Osteoblast (primary cell): ENCODE data around the gene ADAMTSL1. TPM values are rescaled to one million over a fixed set of nuclear protein-coding genes. Genes with fewer than 3 reads are reported as not detected.

ENCODE experiments used
- DNase-seq: peaks from one replicate; pipeline ENCODE4 v3.0.0; 2011; ENCODE audit warnings: low spot score, mixed read lengths; ENCODE audit not compliant: insufficient read length; ENCODE audit errors: missing footprints
- H2AFZ ChIP-seq: 2 replicates; pipeline ENCODE4 v1.6.0; 2011; ENCODE audit warnings: mild to moderate bottlenecking, low read length
- H3K27ac ChIP-seq: 2 replicates; pipeline ENCODE4 v1.5.1; 2011; ENCODE audit warnings: mild to moderate bottlenecking, low read depth, low read length, moderate library complexity
- H3K27me3 ChIP-seq: 2 replicates; pipeline ENCODE4 v1.6.0; 2012; ENCODE audit warnings: mild to moderate bottlenecking, control low read depth, inconsistent platforms, low read length, moderate library complexity; ENCODE audit not compliant: insufficient read depth
- H3K36me3 ChIP-seq: 2 replicates; pipeline ENCODE4 v1.5.1; 2011; ENCODE audit warnings: mild to moderate bottlenecking, low read length, control low read depth, moderate library complexity; ENCODE audit not compliant: insufficient read depth
- H3K4me1 ChIP-seq: 2 replicates; pipeline ENCODE4 v1.5.1; 2011; ENCODE audit warnings: mild to moderate bottlenecking, low read length, control low read depth, moderate library complexity; ENCODE audit not compliant: insufficient read depth
- H3K4me2 ChIP-seq: 2 replicates; pipeline ENCODE4 v1.6.0; 2011; ENCODE audit warnings: mild to moderate bottlenecking, low read length; ENCODE audit not compliant: insufficient read depth
- H3K4me3 ChIP-seq: fragments of 200-600 bp; sonication (generic); 3 replicates; pipeline ENCODE4 v1.5.1; 2012; ENCODE audit warnings: mild to moderate bottlenecking, low read length, inconsistent platforms; ENCODE audit not compliant: insufficient read depth
- H3K79me2 ChIP-seq: 2 replicates; pipeline ENCODE4 v1.6.0; 2012; ENCODE audit warnings: mild to moderate bottlenecking, low read length, control low read depth, inconsistent platforms; ENCODE audit not compliant: insufficient read depth
- H3K9me3 ChIP-seq: 2 replicates; pipeline ENCODE4 v1.5.1; 2011; ENCODE audit warnings: low read depth, low read length, control low read depth
- H4K20me1 ChIP-seq: 2 replicates; pipeline ENCODE4 v1.6.0; 2012; ENCODE audit warnings: mild to moderate bottlenecking, low read length, control low read depth; ENCODE audit not compliant: insufficient read depth
- CTCF ChIP-seq: IDR thresholded peaks from 2 replicates; pipeline ENCODE4 v1.5.1; 2011; ENCODE audit warnings: mild to moderate bottlenecking, low read depth, low read length, moderate library complexity; ENCODE audit errors: extremely low read depth
- total RNA-seq: library from RNA; depleted of rRNA; stranded (reverse); fragments of >200 nt; gene quantifications from 2 replicates; pipeline ENCODE4 v1.2.3, GENCODE V29; 2012

Gene ADAMTSL1
- total RNA-seq, 1 donor = 54.3 TPM

- Histone ChIP-seq H3K4me1 (peaks cover 41% of the 10 kb centered on the region), H3K79me2 (no peaks in the 10 kb centered on the region), H3K27me3 (no peaks in the 10 kb centered on the region), H3K27ac (peak overlapping the region; percentile 73), H3K9me3 (no peaks in the 10 kb centered on the region), H3K4me3 (no peak overlapping the region), H3K36me3 (peaks cover 48% of the 10 kb centered on the region), H4K20me1 (peaks cover 9% of the 10 kb centered on the region), H3K4me2 (peak overlapping the region; percentile 53), H2AFZ (no peak overlapping the region)
- peak; percentile 95 for DNase-seq
- no peak for TF ChIP-seq CTCF
Measured at GRCh38 chr9:18905883-18906629, 432.1 kb downstream of the ADAMTSL1 start.

- no peak for TF ChIP-seq CTCF
- peak; percentile 96 for DNase-seq
- Histone ChIP-seq H2AFZ (no peak overlapping the region), H3K79me2 (no peaks in the 10 kb centered on the region), H3K9me3 (no peaks in the 10 kb centered on the region), H4K20me1 (peaks cover 9% of the 10 kb centered on the region), H3K4me2 (peak overlapping the region; percentile 41), H3K27me3 (no peaks in the 10 kb centered on the region), H3K36me3 (peaks cover 52% of the 10 kb centered on the region), H3K4me1 (peaks cover 41% of the 10 kb centered on the region), H3K4me3 (no peak overlapping the region), H3K27ac (peak overlapping the region; percentile 73)
Measured at GRCh38 chr9:18906656-18907395, 432.9 kb downstream of the ADAMTSL1 start.

- no peak for DNase-seq
- H3K4me1 ChIP-seq = peaks cover 41% of the 10 kb centered on the region
- no peaks in the 10 kb centered on the region for H3K9me3 ChIP-seq
- TF ChIP-seq CTCF = no peak
- no peaks in the 10 kb centered on the region for H3K79me2 ChIP-seq
- H3K27ac ChIP-seq = no peak overlapping the region
- no peak overlapping the region for H3K4me2 ChIP-seq
- H3K36me3 ChIP-seq = peaks cover 52% of the 10 kb centered on the region
- no peak overlapping the region for H2AFZ ChIP-seq
- H3K4me3 ChIP-seq = no peak overlapping the region
- no peaks in the 10 kb centered on the region for H3K27me3 ChIP-seq
- H4K20me1 ChIP-seq = peaks cover 9% of the 10 kb centered on the region
Measured at GRCh38 chr9:18907927-18908625, 434.1 kb downstream of the ADAMTSL1 start.
